MM.1S (cell line): Measurements from ENCODE around the gene ZNF320.

Experiments
- EZH2 ChIP-seq: fragments of 300-600 bp; sonication (generic); optimal IDR thresholded peaks from 2 replicates; pipeline ENCODE3; 2017; ENCODE audit warnings: low read depth, mild to moderate bottlenecking, antibody characterized with exemption, low read length, mixed read lengths
- EZH2phosphoT487 ChIP-seq: fragments of 300-600 bp; sonication (generic); IDR thresholded peaks from 2 replicates; pipeline ENCODE4 v1.6.1; 2018; ENCODE audit warnings: antibody characterized with exemption, low read length
- TF ChIP-seq, protein P1 (sequence below): fragments of 300-600 bp; sonication (generic); IDR thresholded peaks from 2 replicates; pipeline ENCODE4 v1.5.1; 2016; ENCODE audit warnings: antibody characterized with exemption, low read length, mixed read lengths

DNA sequence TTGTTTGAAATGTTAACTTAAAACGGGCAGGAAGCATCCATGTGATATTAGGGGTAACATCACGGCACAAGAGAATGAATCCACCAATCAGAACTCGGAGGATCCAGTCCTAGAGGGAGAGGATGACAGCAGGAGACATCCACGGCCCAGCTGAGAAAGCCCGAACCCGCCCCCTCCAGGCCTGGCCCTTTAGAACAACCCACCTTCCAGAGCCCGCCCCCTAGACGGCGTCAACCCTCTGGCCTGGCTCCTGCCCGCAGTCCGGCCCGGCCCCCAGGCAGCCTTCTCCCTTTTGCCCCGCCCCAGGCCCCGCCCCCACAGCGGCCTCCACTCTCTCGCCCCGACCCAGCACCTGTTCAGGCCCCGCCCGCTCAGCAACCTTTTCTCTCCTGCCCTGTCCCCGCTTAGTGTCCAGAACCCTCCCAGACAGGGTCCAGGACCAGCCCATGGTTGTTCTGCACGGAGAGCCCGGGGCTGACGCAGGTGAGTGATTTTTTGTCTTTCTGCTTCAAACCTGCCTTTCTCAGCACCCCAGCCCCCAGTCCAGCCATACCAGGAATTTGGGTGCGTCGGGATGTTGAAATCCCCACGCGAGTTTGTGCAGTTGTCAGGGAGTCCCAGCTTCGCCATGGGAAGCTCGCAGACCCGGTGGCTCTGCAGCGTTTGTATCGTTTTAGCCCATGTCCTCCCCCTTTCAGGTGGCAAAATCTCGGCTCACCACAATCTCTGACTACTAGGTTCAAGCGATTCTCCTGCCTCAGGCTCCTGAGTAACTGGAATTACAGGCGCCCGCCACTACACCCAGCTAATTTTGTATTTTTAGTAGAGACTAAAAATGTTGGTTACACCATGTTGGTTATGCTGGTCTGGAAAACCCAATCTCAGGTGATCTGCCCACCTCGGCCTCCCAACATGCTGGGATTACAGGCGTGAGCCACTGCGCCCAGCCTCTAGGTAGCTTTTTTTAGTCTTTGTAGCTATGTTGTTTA lies 49.2 kb upstream of the ZNF320 start:
- TF ChIP-seq, protein P1, sequence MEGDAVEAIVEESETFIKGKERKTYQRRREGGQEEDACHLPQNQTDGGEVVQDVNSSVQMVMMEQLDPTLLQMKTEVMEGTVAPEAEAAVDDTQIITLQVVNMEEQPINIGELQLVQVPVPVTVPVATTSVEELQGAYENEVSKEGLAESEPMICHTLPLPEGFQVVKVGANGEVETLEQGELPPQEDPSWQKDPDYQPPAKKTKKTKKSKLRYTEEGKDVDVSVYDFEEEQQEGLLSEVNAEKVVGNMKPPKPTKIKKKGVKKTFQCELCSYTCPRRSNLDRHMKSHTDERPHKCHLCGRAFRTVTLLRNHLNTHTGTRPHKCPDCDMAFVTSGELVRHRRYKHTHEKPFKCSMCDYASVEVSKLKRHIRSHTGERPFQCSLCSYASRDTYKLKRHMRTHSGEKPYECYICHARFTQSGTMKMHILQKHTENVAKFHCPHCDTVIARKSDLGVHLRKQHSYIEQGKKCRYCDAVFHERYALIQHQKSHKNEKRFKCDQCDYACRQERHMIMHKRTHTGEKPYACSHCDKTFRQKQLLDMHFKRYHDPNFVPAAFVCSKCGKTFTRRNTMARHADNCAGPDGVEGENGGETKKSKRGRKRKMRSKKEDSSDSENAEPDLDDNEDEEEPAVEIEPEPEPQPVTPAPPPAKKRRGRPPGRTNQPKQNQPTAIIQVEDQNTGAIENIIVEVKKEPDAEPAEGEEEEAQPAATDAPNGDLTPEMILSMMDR = no peak
- TF ChIP-seq EZH2 (no peak), EZH2phosphoT487 (no peak)
